Natural killer cell treated with Interleukin-12 subunit alpha and Interleukin-12 subunit beta and Interleukin-15 and Interleukin-18, amount 100 ng/mL, for 72 hours (primary cell): ENCODE results near the gene CDC42BPB. TPM values are rescaled to one million over a fixed set of nuclear protein-coding genes. Genes with fewer than 3 reads are reported as not detected.
A peak's percentile ranks its signal among the peaks of the same experiment; 100 is the strongest.

Experiments
- ATAC-seq, 2 donors: fragments of 150-1000 bp; cut with Tn5 transposase in 1 of 2; sonication (Bioruptor Pico), chemical (Tn5 transposase) in 1 of 2; 2 replicates each; pipeline ENCODE4 v1.10.0; 2021
- DNase-seq: peaks from one replicate; pipeline ENCODE4 v3.0.0; 2022; ENCODE audit warnings: low spot score
- H3K27ac Mint-ChIP-seq, 2 donors: 1 replicate in 1 of 2; 2 replicates in 1 of 2; pipeline ENCODE4 v1.8.0; 2022; ENCODE audit warnings: mixed read lengths in 2 of 2, mild to moderate bottlenecking in 1 of 2, moderate library complexity in 1 of 2
- H3K27me3 Mint-ChIP-seq, 2 donors: 1 replicate in 1 of 2; 2 replicates in 1 of 2; pipeline ENCODE4 v1.8.0; 2022; ENCODE audit warnings: mixed read lengths in 2 of 2
- H3K36me3 Mint-ChIP-seq: one replicate; pipeline ENCODE4 v1.8.0; 2022; ENCODE audit warnings: mixed read lengths
- H3K4me1 Mint-ChIP-seq, 2 donors: 1 replicate in 1 of 2; 2 replicates in 1 of 2; pipeline ENCODE4 v1.8.0; 2022; ENCODE audit warnings: low read depth in 2 of 2, mixed read lengths in 2 of 2, mild to moderate bottlenecking in 1 of 2
- H3K4me3 Mint-ChIP-seq: one replicate; pipeline ENCODE4 v1.8.0; 2022; ENCODE audit warnings: mixed read lengths
- H3K9me3 Mint-ChIP-seq: 2 replicates; pipeline ENCODE4 v1.8.0; 2022; ENCODE audit warnings: mixed read lengths
- total RNA-seq, 2 donors: library from RNA; stranded (reverse); gene quantifications; one replicate each; pipeline ENCODE4 v1.2.3, GENCODE V29; 2022

The CDC42BPB gene
- total RNA-seq, 2 donors from 2014 or later: 2.2 to 3.6 TPM

GRCh38 chr14:102985665-102986064 is 71.7 kb downstream of the CDC42BPB start:
- DNase-seq (no peak), ATAC-seq (no peak)
- Mint-ChIP-seq H3K4me3 (no peak overlapping the region), H3K36me3 (peaks cover 15% of the 10 kb centered on the region), H3K9me3 (peaks cover 10% of the 10 kb centered on the region), H3K27ac (no peak overlapping the region), H3K27me3 (peaks cover 14 to 25% of the 10 kb centered on the region in 2 donors), H3K4me1 (no peaks in the 10 kb centered on the region)

GRCh38 chr14:102984336-102985102 is 72.8 kb downstream of the CDC42BPB start:
- H3K36me3 Mint-ChIP-seq: peaks cover 15% of the 10 kb centered on the region
- no peaks in the 10 kb centered on the region for H3K4me1 Mint-ChIP-seq
- H3K27ac Mint-ChIP-seq: no peak overlapping the region
- ATAC-seq: peak; percentile 24 to 57
- no peak overlapping the region for H3K4me3 Mint-ChIP-seq
- DNase-seq: no peak
- H3K27me3 Mint-ChIP-seq: peaks cover 12 to 19% of the 10 kb centered on the region in 2 donors
- H3K9me3 Mint-ChIP-seq: peaks cover 10% of the 10 kb centered on the region

GRCh38 chr14:102983496-102983895 is 73.9 kb downstream of the CDC42BPB start:
- peaks cover 14% of the 10 kb centered on the region for H3K36me3 Mint-ChIP-seq
- no peak overlapping the region for H3K4me3 Mint-ChIP-seq
- H3K4me1 Mint-ChIP-seq: no peaks in the 10 kb centered on the region
- DNase-seq (no peak), ATAC-seq (no peak)
- H3K9me3 Mint-ChIP-seq: peaks cover 10% of the 10 kb centered on the region
- peaks cover 12 to 17% of the 10 kb centered on the region in 2 donors for H3K27me3 Mint-ChIP-seq
- no peak overlapping the region for H3K27ac Mint-ChIP-seq

- Mint-ChIP-seq H3K4me1 (no peaks in the 10 kb centered on the region), H3K9me3 (peaks cover 6% of the 10 kb centered on the region), H3K27me3 (peaks cover 10 to 12% of the 10 kb centered on the region in 2 donors), H3K27ac (no peak overlapping the region), H3K36me3 (peaks cover 8% of the 10 kb centered on the region), H3K4me3 (no peak overlapping the region)
- no peak for ATAC-seq
- DNase-seq: no peak
Measured at GRCh38 chr14:102982852-102983470, 74.4 kb downstream of the CDC42BPB start.

GRCh38 chr14:102980409-102980810 is 76.9 kb downstream of the CDC42BPB start:
- no peak overlapping the region for H3K4me3 Mint-ChIP-seq
- no peaks in the 10 kb centered on the region for H3K4me1 Mint-ChIP-seq
- no peak for DNase-seq
- H3K36me3 Mint-ChIP-seq: no peaks in the 10 kb centered on the region
- H3K27me3 Mint-ChIP-seq: peaks cover 5 to 6% of the 10 kb centered on the region in 2 donors
- ATAC-seq: no peak
- no peak overlapping the region for H3K27ac Mint-ChIP-seq
- no peaks in the 10 kb centered on the region for H3K9me3 Mint-ChIP-seq

- no peak overlapping the region for H3K4me3 Mint-ChIP-seq
- no peak overlapping the region for H3K27ac Mint-ChIP-seq
- no peaks in the 10 kb centered on the region for H3K4me1 Mint-ChIP-seq
- H3K9me3 Mint-ChIP-seq: no peaks in the 10 kb centered on the region
- no peaks in the 10 kb centered on the region for H3K36me3 Mint-ChIP-seq
- H3K27me3 Mint-ChIP-seq: peaks cover 5 to 6% of the 10 kb centered on the region in 2 donors
- DNase-seq (no peak), ATAC-seq (no peak)
Measured at GRCh38 chr14:102979406-102979805, 77.9 kb downstream of the CDC42BPB start.

- H3K27ac Mint-ChIP-seq: no peak overlapping the region
- H3K27me3 Mint-ChIP-seq: peaks cover 0 to 2% of the 10 kb centered on the region in 2 donors
- H3K9me3 Mint-ChIP-seq: no peaks in the 10 kb centered on the region
- DNase-seq: no peak
- no peaks in the 10 kb centered on the region for H3K4me1 Mint-ChIP-seq
- no peaks in the 10 kb centered on the region for H3K36me3 Mint-ChIP-seq
- ATAC-seq: no peak
- H3K4me3 Mint-ChIP-seq: no peak overlapping the region
Measured at GRCh38 chr14:102977475-102977874, 79.9 kb downstream of the CDC42BPB start.

- H3K4me3 Mint-ChIP-seq: no peak overlapping the region
Measured at GRCh38 chr14:102975662-102976061, 81.7 kb downstream of the CDC42BPB start.

GRCh38 chr14:102973706-102974285 is 83.6 kb downstream of the CDC42BPB start:
- H3K27me3 Mint-ChIP-seq: peaks cover 0 to 2% of the 10 kb centered on the region in 2 donors
- H3K9me3 Mint-ChIP-seq: no peaks in the 10 kb centered on the region
- no peaks in the 10 kb centered on the region for H3K4me1 Mint-ChIP-seq
- DNase-seq: no peak
- no peaks in the 10 kb centered on the region for H3K36me3 Mint-ChIP-seq
- no peak overlapping the region for H3K27ac Mint-ChIP-seq
- ATAC-seq: peak in 1 of 2 donors; percentile 22
- H3K4me3 Mint-ChIP-seq: no peak overlapping the region

More at GRCh38 chr14:102975662-102976061, 81.7 kb downstream of the CDC42BPB start:
- ATAC-seq (no peak), DNase-seq (no peak)
- peaks cover 0 to 2% of the 10 kb centered on the region in 2 donors for H3K27me3 Mint-ChIP-seq
- H3K4me1 Mint-ChIP-seq: no peaks in the 10 kb centered on the region
- no peaks in the 10 kb centered on the region for H3K9me3 Mint-ChIP-seq
- no peaks in the 10 kb centered on the region for H3K36me3 Mint-ChIP-seq
- H3K27ac Mint-ChIP-seq: no peak overlapping the region

GRCh38 chr14:102971836-102972606 is 85.3 kb downstream of the CDC42BPB start:
- ATAC-seq (no peak), DNase-seq (no peak)
- no peak overlapping the region for H3K4me3 Mint-ChIP-seq
- no peaks in the 10 kb centered on the region for H3K9me3 Mint-ChIP-seq
- no peaks in the 10 kb centered on the region for H3K36me3 Mint-ChIP-seq
- H3K27ac Mint-ChIP-seq: no peak overlapping the region
- peaks cover 0 to 2% of the 10 kb centered on the region in 2 donors for H3K27me3 Mint-ChIP-seq
- no peaks in the 10 kb centered on the region for H3K4me1 Mint-ChIP-seq

GRCh38 chr14:102971314-102971713 is 86.0 kb downstream of the CDC42BPB start:
- Mint-ChIP-seq H3K36me3 (no peaks in the 10 kb centered on the region), H3K4me1 (no peaks in the 10 kb centered on the region), H3K9me3 (no peaks in the 10 kb centered on the region), H3K4me3 (no peak overlapping the region), H3K27ac (no peak overlapping the region), H3K27me3 (peaks cover 0 to 2% of the 10 kb centered on the region in 2 donors)
- ATAC-seq: no peak
- DNase-seq: no peak

- Mint-ChIP-seq H3K36me3 (no peaks in the 10 kb centered on the region), H3K27ac (no peak overlapping the region), H3K9me3 (no peaks in the 10 kb centered on the region), H3K4me1 (no peaks in the 10 kb centered on the region), H3K4me3 (no peak overlapping the region), H3K27me3 (peaks cover 0 to 2% of the 10 kb centered on the region in 2 donors)
- no peak for ATAC-seq
- DNase-seq: no peak
Measured at GRCh38 chr14:102970496-102970895, 86.9 kb downstream of the CDC42BPB start.

- Mint-ChIP-seq H3K36me3 (no peaks in the 10 kb centered on the region), H3K9me3 (no peaks in the 10 kb centered on the region), H3K4me3 (no peak overlapping the region), H3K4me1 (no peaks in the 10 kb centered on the region), H3K27me3 (peaks cover 0 to 2% of the 10 kb centered on the region in 2 donors), H3K27ac (no peak overlapping the region)
- ATAC-seq: no peak
- no peak for DNase-seq
Measured at GRCh38 chr14:102969901-102970300, 87.4 kb downstream of the CDC42BPB start.
